Mesenteric fat pad (tissue), 1 donor: ENCODE results near the gene SEC24D. TPM values are rescaled to one million over a fixed set of nuclear protein-coding genes. Genes with fewer than 3 reads are reported as not detected.

Experiments
- DNase-seq: peaks from one replicate; pipeline ENCODE4 v3.0.0-alpha.2; 2020; ENCODE audit warnings: low spot score
- total RNA-seq: library from RNA; stranded (reverse); fragmentation: NEBNext Ultra II Directional; extraction: Animal tissue kit (Norgen Biotek cat#: 25700); gene quantifications from one replicate; pipeline ENCODE4 v1.2.1, GENCODE V29; 2021
- donor health status: DM: yes; HTN: yes; CAD: no.

The SEC24D gene
- total RNA-seq, 1 donor from 2014 or later = 71.6 TPM

- DNase-seq = no peak
Measured at GRCh38 chr4:118843237-118843636, 7.3 kb upstream of the SEC24D start.

DNA sequence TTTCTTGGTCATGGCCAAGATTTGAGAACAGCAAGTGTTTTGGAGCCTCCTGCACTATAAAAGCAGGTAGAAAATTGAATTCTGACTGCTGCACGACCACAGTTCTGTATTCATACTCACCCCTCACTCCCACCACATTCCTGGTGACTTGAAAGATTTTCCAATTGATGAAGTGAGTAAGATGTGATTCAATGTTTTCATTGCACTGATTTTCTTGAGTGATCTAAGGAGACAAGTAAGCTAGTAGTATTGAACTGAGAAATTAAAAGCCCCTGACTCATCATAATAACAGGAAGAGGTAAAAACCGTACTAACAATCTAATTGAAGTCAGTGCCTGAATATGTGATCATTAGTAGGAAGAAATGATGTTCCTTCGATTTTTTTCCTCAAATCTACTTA, 6.1 kb upstream of the SEC24D start:
- no peak for DNase-seq

- no peak for DNase-seq
Measured at GRCh38 chr4:118839221-118839927, 3.4 kb upstream of the SEC24D start.

DNA sequence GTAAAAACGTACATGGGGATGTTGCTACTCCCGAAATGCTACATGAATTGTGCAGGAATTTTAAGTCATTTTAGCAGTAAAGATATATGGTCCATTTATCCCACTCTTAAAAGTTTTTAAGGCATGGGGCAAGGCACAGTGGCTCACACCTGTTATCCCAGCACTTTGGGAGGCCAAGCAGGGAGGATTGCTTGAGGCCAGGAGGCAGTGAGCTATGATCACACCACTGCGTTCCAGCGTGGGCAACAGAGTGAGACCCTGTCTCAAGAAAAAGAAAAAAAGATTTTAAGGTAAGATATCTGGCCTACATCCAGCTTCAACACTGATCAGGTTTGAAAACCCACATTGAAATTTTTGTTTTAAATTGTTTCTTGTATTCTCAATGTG, 1.2 kb upstream of the SEC24D start:
- DNase-seq = no peak

DNA sequence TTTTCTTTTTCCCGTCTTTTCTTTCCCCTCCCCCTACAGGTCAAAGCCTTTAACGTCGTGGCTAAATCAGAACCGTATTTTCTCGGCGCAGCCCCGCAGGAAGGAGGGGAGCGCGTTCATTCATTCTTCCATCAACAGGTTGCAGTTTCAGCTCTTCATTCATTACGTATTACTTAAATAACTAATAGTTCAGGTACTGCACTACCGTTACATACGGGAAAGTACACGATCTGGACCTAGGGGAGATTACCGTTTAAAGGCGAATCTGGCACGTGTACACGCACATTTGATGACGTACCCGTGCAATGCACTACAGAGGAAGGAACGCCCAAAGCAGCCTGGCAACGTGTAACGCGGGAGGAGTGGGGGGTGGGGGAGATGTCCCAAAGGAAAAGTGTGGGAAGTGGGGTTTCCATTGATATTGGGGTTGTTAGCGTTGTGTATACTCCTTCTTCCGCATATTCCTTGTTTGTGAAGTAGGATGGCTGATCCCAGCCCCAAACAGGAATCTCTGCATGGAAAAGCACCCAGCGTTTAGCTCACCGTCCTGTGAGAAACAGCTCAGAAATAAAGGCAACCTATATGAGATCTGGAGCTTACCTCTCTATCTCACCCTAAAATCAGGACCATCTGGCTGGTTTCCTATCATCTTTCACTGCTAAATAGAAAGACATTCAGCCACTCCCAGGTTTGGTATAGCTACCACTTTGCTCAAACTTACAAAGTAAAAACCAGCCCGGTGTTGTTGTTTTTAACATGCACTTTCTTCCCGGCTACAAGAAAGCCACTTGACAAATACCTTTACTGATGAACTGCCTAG, 585 bp upstream of the SEC24D start:
- no peak for DNase-seq

- DNase-seq = no peak
Measured at GRCh38 chr4:118834960-118835569, 861 bp downstream of the SEC24D start.

- DNase-seq = no peak
Measured at GRCh38 chr4:118834070-118834469, 1.9 kb downstream of the SEC24D start.

DNA sequence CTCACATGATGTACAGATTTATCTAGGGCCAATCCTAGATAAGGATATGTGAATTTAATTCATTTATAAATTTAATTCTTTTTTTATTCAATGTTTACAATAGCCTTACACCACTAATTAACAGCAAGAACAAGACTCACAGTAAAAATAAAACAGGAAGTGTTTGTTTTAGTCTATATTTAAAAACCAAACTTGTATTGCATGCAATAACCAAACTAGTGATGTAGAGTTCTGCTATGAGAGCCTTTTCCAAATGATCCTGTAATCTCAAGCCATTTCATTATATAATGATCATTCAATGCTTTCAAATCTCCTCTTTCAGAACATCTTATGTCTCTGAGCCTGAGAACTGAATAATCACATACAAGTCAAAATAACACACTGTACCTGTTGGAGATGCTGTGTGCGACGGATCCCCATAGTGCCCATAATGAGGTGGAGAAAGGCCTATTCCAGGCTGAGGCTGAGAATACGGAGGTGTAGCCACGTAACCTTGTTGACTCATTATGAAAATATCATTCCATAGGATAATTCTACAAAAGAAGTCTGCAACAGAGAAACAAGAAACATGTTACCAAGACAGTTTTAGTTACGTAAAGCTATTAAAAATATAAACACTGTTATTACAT, 2.6 kb downstream of the SEC24D start:
- DNase-seq = no peak

GRCh38 chr4:118829107-118829506, 6.8 kb downstream of the SEC24D start:
- no peak for DNase-seq

DNA sequence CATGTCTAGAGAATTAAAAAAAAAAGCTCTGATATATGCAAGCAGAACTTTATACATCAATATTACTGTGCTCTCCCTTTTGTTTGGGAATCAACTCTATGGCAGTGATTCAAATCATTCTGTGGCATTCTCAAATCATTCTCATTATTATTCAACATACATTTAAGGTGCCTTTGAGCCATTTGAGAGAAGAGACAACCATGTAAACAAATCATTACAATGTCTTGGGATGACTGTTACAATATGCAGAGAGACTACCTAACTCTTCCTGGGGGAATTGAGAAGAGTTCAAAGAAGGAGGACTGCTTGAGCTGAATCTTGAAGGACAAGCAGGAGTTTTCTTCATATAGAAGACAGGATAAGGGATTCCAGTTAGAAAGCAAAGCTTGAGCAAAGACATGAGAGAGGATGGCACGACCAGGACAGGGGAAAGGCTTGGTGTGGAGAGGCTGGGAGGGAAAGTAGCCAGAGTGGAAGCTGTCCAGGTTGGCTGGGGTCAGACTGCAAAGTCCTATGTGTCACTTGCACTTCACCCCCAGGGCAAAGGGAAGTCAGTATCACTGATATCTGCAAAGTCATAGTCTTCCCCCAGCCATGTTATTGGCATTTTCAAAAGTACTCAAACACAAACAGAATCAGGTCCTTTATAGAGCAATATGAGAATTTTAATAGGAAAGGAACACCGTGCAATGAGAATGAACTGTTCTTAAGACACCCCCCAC, 9.0 kb downstream of the SEC24D start:
- DNase-seq = no peak

- no peak for DNase-seq
Measured at GRCh38 chr4:118825799-118826198, 10.1 kb downstream of the SEC24D start.

GRCh38 chr4:118824141-118824540, 11.8 kb downstream of the SEC24D start:
- DNase-seq = no peak

GRCh38 chr4:118823471-118823870, 12.5 kb downstream of the SEC24D start:
- DNase-seq = no peak

DNA sequence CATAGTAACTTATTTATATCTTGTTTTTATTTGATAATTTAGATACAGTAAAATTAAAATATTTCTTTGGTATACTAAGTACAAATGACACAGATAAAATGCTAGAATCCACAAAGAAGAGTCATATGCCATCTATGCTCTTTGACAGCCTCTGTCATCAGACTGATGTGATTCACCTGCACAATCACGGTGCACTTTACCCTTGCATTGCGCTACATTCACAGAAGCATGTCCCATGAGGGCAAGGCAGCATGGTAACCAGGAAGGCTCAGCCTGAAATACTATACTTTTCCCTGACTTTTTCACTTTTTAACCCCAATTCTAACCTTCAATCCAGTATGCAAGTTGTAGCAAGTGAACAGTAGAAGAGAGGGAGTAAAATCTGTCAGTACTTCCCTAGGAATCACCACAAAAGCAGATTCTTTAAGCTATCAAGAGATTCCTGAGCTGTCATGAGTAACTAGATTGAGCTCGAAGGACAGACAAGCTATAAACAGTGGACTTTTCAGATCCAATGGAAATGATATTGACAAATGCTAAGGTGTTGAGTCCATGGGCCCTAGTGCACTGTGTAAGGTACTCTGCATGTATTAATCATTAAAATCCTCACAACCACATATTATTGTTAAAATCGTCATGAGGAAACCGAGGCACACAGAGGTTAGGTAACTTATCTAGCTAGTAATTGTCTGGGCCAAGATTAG, 14.2 kb downstream of the SEC24D start:
- DNase-seq = no peak

GRCh38 chr4:118817178-118817930, 18.6 kb downstream of the SEC24D start:
- DNase-seq = no peak

- no peak for DNase-seq
Measured at GRCh38 chr4:118816538-118817177, 19.3 kb downstream of the SEC24D start.

GRCh38 chr4:118814891-118815290, 21.0 kb downstream of the SEC24D start:
- DNase-seq = no peak

DNA sequence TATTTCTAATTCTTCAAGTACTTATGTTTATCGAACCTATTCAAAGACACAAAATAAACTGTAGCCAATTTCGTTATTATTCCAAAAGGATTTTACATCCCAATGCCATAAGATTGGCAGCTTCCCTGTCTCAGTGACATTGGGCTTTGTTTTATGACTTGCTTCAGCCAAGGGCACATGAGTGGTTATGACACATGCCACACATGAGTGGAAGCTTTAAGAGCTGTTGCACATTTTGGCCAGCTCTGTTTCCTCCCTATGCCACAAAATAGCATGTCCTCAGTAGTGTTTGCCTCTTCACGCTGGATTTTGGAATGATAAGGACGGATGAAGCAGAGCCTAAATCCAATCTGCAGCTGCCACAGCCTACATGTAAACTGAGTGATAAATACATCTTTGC, 21.9 kb downstream of the SEC24D start:
- DNase-seq = no peak

- DNase-seq = no peak
Measured at GRCh38 chr4:118813561-118813960, 22.4 kb downstream of the SEC24D start.
